Common myeloid progenitor, CD34-positive (primary cell): ENCODE data around the gene PKD1L1.

Source experiments
- CTCF ChIA-PET: fragments of 350-600 bp; sonication (Branson Sonifier 250); formaldehyde crosslinking; loops from one replicate; lab custom pipeline; 2021; ENCODE audit warnings: antibody characterized with exemption; lab: Charles Lee
- POLR2A ChIA-PET: fragments of 350-600 bp; sonication (Branson Sonifier 250); formaldehyde crosslinking; loops from one replicate; lab custom pipeline; 2021; ENCODE audit warnings: antibody characterized with exemption; lab: Charles Lee
- DNase-seq, 3 donors: peaks; one replicate each; pipeline versions ENCODE4 v3.0.0 to v3.0.0-alpha.2; 2013
- H3K27ac ChIP-seq, 2 experiments: 1 replicate in 1 of 2; 2 replicates in 1 of 2; pipeline ENCODE4 v1.7.0; 2013; ENCODE audit warnings: inconsistent platforms in 2 of 2, low read length in 2 of 2, mild to moderate bottlenecking in 2 of 2, low read depth in 1 of 2, moderate library complexity in 1 of 2; ENCODE audit not compliant: severe bottlenecking in 2 of 2, insufficient read depth in 1 of 2, poor library complexity in 1 of 2
- H3K27me3 ChIP-seq, 5 experiments: replicated peaks in 2 of 5; 1 replicate in 3 of 5; 2 replicates in 2 of 5; pipeline versions ENCODE4 v1.6.1 to v1.7.0; 2013; ENCODE audit warnings: low read length in 4 of 5, mild to moderate bottlenecking in 2 of 5, moderate library complexity in 2 of 5, inconsistent platforms in 1 of 5; ENCODE audit not compliant: insufficient read depth in 5 of 5, control insufficient read depth in 4 of 5
- H3K36me3 ChIP-seq, 4 experiments: 1 replicate in 2 of 4; 2 replicates in 2 of 4; pipeline versions ENCODE4 v1.6.1 to v1.7.0; 2013; ENCODE audit warnings: low read length in 3 of 4, control low read depth in 1 of 4, mild to moderate bottlenecking in 1 of 4; ENCODE audit not compliant: control insufficient read depth in 4 of 4, insufficient read depth in 4 of 4
- H3K4me1 ChIP-seq, 4 experiments: 1 replicate in 3 of 4; 2 replicates in 1 of 4; pipeline versions ENCODE4 v1.6.1 to v1.7.1; 2013; ENCODE audit warnings: low read length in 3 of 4, mild to moderate bottlenecking in 3 of 4, control low read depth in 1 of 4, inconsistent platforms in 1 of 4, moderate library complexity in 1 of 4; ENCODE audit not compliant: control insufficient read depth in 4 of 4, insufficient read depth in 4 of 4; ENCODE audit errors: control extremely low read depth in 1 of 4
- H3K4me3 ChIP-seq, 7 experiments: 1 replicate in 4 of 7; 2 replicates in 3 of 7; pipeline versions ENCODE4 v1.5.1 to v1.7.0; 2013; ENCODE audit warnings: mild to moderate bottlenecking in 7 of 7, low read length in 6 of 7, moderate library complexity in 6 of 7, inconsistent platforms in 2 of 7, low read depth in 2 of 7, control low read depth in 1 of 7; ENCODE audit not compliant: insufficient read depth in 4 of 7, control insufficient read depth in 1 of 7; ENCODE audit errors: extremely low read depth in 1 of 7
- H3K9me3 ChIP-seq, 5 experiments: 1 replicate in 4 of 5; 2 replicates in 1 of 5; pipeline versions ENCODE4 v1.6.1 to v1.7.1; 2013; ENCODE audit warnings: low read length in 4 of 5, mild to moderate bottlenecking in 2 of 5, inconsistent platforms in 1 of 5, low read depth in 1 of 5, moderate library complexity in 1 of 5; ENCODE audit not compliant: control insufficient read depth in 4 of 5, insufficient read depth in 2 of 5; ENCODE audit errors: control extremely low read depth in 1 of 5
- WGBS: methylation state at CpG from one replicate; pipeline ENCODE4 v1.1.5; 2013; ENCODE audit not compliant: insufficient coverage; 5-methylcytosine and 5-hydroxymethylcytosine counted together

Gene PKD1L1

DNA sequence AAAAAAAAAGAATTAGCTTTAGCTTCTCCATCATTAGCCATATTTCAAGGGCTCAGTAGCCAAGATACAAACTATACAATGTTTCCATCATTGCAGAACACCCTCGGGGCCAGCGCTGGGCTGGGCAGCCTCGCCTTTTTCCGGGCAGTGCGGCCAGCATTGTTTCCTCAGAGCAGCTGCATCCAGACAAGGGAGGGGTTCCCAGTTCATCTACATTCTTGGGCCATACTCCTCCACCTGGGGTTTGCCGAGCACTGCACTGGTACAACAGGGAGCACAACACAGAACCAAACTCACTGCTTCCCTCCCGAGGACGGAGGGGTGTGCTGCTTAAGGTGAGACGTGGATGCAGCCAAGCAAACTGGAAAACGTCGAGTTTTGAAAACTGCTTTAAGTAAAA is 2.4 kb upstream of the PKD1L1 start:
- ChIA-PET POLR2A (no interaction called here), CTCF (interaction anchor here (1.0 to 10.2 kb wide), 3 partner anchors 37 to 156 kb away, joined by 3 to 116 read pairs (median 3); no protein-coding TSS in a partner anchor)
- no peak overlapping the region for H3K4me3 ChIP-seq
- DNase-seq = no peak
- H3K27ac ChIP-seq = no peak overlapping the region
- H3K27me3 ChIP-seq = no peaks in the 10 kb centered on the region
- no peaks in the 10 kb centered on the region for H3K9me3 ChIP-seq
- H3K4me1 ChIP-seq = no peaks in the 10 kb centered on the region
- WGBS = 74% methylated on average over 5 of the region's 11 CpGs
- peaks cover 4 to 18% (median 9%) of the 10 kb centered on the region in 4 experiments for H3K36me3 ChIP-seq

DNA sequence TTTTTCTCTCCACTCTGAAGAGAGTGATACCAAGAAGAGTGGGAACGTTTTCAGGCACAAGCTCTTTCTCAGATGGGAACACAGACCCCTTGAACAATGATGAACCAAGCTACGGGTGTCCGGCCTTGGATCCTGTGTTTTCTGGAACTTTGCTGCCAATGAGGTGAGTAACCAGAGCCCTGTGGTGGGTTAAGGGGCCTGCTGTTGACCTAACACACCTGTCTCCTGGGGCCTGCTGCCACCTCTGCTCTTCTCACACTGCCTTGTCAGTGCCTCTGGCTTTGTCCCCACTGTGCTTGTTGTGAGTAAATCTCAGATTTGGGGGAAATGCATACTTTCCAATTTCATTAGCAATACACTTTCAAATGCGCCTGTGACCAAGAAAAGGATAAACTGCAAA is 1.4 kb upstream of the PKD1L1 start:
- Histone ChIP-seq H3K9me3 (no peaks in the 10 kb centered on the region), H3K4me3 (no peak overlapping the region), H3K27ac (no peak overlapping the region), H3K27me3 (no peaks in the 10 kb centered on the region), H3K4me1 (no peaks in the 10 kb centered on the region), H3K36me3 (peaks cover under 1 to 14% (median 6%) of the 10 kb centered on the region in 4 experiments)
- no peak for DNase-seq
- CTCF ChIA-PET = interaction anchor here (1.6 to 10.2 kb wide), 2 partner anchors 38 to 157 kb away, joined by 3 to 116 read pairs; no protein-coding TSS in a partner anchor
- POLR2A ChIA-PET = no interaction called here
- 98% methylated on average over 4 of the region's 4 CpGs for WGBS

DNA sequence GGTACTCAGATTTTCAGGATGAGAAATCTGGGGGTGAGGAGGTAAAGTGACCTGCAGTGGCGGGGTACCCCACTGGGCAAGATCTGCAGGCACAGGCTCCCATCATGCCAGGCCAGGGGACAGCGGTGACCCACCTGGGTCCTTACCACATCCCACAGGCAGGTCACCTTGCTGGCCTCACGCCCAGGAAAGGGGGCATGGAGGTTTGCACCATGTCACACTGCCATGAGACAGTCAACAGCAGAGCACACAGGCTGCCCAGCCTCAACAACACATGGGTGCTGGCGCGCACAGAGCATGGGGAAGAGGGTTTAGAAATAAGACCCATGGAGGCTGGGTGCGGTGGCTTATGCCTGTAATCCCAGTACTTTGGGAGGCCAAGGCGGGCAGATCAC is 914 bp downstream of the PKD1L1 start:
- 83% methylated on average over 3 of the region's 7 CpGs for WGBS
- H3K4me3 ChIP-seq = no peak overlapping the region
- no peak for DNase-seq
- H3K9me3 ChIP-seq = no peaks in the 10 kb centered on the region
- CTCF ChIA-PET = interaction anchor here (1.2 to 10.2 kb wide), 3 partner anchors 141 to 681 kb away, joined by 3 to 116 read pairs (median 3); no protein-coding TSS in a partner anchor
- POLR2A ChIA-PET = no interaction called here
- H3K4me1 ChIP-seq = no peaks in the 10 kb centered on the region
- H3K27ac ChIP-seq = no peak overlapping the region
- H3K27me3 ChIP-seq = no peaks in the 10 kb centered on the region
- H3K36me3 ChIP-seq = no peaks in the 10 kb centered on the region

DNA sequence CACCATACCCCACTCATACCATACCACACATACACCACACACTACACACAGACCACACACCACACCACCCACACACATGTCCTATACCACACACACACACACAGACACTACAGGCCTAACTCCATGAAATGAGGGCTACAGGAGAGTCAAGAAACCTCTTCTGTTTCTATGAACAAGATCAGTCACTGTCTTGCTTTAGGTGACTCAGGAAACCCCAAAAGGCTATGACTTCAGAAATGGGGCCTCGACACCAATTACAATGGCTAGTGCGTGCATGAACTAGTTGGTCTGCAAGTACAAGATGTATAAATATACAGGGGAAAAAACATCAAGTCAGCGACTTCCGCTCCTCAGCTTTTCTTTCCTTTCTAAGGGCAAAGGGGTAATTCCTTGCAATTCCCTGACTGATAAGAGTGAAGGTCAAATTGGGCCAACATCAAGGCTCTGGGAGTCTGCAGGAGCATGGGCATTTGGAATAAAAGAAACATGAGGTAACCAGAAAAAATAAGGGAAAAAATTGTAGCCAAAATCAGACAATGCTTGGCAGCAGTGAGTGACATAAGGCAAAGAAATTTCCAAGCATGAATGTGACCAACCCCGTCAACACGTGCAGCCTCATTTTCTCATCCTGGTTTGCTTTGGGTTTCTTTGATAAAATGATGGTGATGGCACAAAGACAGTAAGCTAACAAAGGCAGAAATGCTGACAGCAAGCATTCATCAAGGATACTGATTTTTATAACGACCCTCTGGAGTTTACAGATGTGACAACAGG is 1.5 kb downstream of the PKD1L1 start:
- Histone ChIP-seq H3K4me1 (no peaks in the 10 kb centered on the region), H3K4me3 (no peak overlapping the region), H3K36me3 (no peaks in the 10 kb centered on the region), H3K27ac (no peak overlapping the region), H3K27me3 (no peaks in the 10 kb centered on the region), H3K9me3 (no peaks in the 10 kb centered on the region)
- no peak for DNase-seq
- ChIA-PET POLR2A (no interaction called here), CTCF (interaction anchor here (1.2 to 10.2 kb wide), 2 partner anchors 160 to 681 kb away, joined by 3 to 116 read pairs; no protein-coding TSS in a partner anchor)
- WGBS = 97% methylated on average over 7 of the region's 7 CpGs

DNA sequence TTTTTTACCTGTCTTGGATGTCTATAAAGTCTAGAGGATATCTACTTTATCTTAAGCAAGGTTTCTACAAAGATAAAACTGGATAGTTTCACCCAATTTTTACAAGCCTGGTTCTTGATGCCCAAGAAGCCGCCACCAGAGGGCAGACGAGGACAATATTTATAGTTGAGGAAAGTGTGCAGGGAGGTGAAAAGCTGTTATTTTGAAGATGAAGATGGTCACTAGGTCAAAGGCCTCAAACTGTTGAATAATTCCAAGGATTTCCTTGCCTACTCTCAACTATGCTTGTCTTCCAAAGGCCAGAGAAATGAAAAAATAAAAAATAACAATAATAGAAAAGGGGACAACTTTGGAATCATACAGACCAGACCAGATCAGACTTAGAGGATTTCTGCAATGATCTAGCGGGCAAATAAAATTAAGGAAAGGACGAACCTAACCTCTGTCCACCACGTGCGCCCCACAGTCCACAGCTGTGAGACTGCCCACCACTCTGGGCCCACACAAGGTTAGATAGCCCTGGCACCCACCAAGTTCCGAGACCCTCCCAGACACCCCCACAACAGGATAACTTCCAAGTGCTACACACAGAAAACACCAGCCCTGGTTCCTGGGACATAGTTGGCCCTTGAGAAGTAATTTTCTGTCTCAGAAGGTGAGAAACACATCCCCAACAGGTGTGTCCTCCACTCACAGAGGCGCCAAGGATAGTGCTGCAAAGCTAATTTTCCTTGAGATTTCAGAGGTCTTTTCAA is 2.8 kb downstream of the PKD1L1 start:
- CTCF ChIA-PET = interaction anchor here (0.7 to 10.2 kb wide), 26 partner anchors 8 to 679 kb away, joined by 3 to 116 read pairs (median 4); no protein-coding TSS in a partner anchor

DNA sequence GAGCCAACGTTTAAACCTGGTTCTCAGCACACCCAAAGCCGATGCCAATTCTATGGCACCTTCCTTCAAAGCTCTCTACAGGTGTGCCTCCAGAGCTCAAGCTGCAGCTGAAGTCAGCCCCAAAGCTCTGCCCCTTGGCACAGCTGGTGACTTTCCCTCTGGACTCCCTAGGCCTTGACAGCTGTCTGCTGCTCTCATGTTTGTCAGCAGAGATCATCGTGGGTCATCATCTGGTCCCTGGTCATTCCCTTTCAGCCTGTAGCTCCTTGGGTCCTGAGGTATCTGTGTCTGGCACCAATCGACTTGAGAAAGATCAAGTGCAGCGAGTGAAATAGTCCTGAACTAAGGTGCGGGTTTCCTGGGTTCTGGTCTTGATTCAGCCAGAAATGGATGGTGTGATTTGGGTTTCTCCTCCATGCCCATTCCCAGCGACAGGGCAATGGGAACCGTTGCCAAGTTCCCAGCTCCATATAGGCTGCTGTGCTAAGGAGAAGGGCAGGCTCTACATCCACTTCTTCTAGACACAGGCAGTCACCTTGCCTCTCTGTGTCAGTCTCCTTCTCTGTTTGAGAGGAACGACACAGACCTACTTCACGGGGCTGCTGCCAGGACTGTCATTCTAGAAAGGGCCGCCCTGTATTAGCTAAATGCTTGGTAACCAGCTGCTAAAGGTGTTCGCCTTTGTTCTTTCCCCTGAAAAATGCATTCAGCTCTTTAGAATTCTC is 3.6 kb downstream of the PKD1L1 start:
- WGBS = 91% methylated on average over 12 of the region's 12 CpGs
- H3K36me3 ChIP-seq = no peaks in the 10 kb centered on the region
- ChIA-PET POLR2A (no interaction called here), CTCF (interaction anchor here (0.6 to 10.2 kb wide), 34 partner anchors 9 to 931 kb away, joined by 3 to 116 read pairs (median 4); no protein-coding TSS in a partner anchor)
- H3K27me3 ChIP-seq = no peaks in the 10 kb centered on the region
- no peak overlapping the region for H3K4me3 ChIP-seq
- H3K9me3 ChIP-seq = no peaks in the 10 kb centered on the region
- no peak for DNase-seq
- H3K4me1 ChIP-seq = no peaks in the 10 kb centered on the region
- no peak overlapping the region for H3K27ac ChIP-seq

More for the DNA sequence above, 2.8 kb downstream of the PKD1L1 start:
- 58% methylated on average over 6 of the region's 8 CpGs for WGBS
- Histone ChIP-seq H3K4me1 (no peaks in the 10 kb centered on the region), H3K27ac (no peak overlapping the region), H3K4me3 (no peak overlapping the region), H3K36me3 (no peaks in the 10 kb centered on the region), H3K27me3 (no peaks in the 10 kb centered on the region), H3K9me3 (no peaks in the 10 kb centered on the region)
- POLR2A ChIA-PET = no interaction called here
- DNase-seq = peak; percentile 51 to 78 (median 67)
